Smooth muscle cell (in vitro differentiated cells): ENCODE measurements around the gene FCRL2. TPM values are rescaled to one million over a fixed set of nuclear protein-coding genes. Genes with fewer than 3 reads are reported as not detected.

ENCODE experiments used
- DNase-seq: peaks from one replicate; lab custom pipeline; 2025; ENCODE audit not compliant: unreplicated experiment; lab: John Stamatoyannopoulos, UW
- H2AFZ ChIP-seq: fragments of 200-600 bp; sonication (generic); 2 replicates; pipeline ENCODE4 v1.6.0; 2016; ENCODE audit warnings: antibody characterized with exemption, low read depth, mild to moderate bottlenecking
- H3F3A ChIP-seq: fragments of 200-600 bp; sonication (generic); 2 replicates; pipeline ENCODE4 v1.6.0; 2017; ENCODE audit warnings: antibody characterized with exemption, low read depth
- H3K27ac ChIP-seq: fragments of 200-600 bp; sonication (generic); 2 replicates; pipeline ENCODE4 v1.5.1; 2016; ENCODE audit warnings: low read depth, mild to moderate bottlenecking
- H3K27me3 ChIP-seq: fragments of 200-600 bp; sonication (generic); 2 replicates; pipeline ENCODE4 v1.6.1; 2016; ENCODE audit warnings: low read depth, mild to moderate bottlenecking
- H3K36me3 ChIP-seq: fragments of 200-600 bp; sonication (generic); 2 replicates; pipeline ENCODE4 v1.5.1; 2016; ENCODE audit warnings: low read depth
- H3K4me1 ChIP-seq: fragments of 200-600 bp; sonication (generic); 2 replicates; pipeline ENCODE4 v1.5.1; 2016; ENCODE audit warnings: low read depth
- H3K4me2 ChIP-seq: fragments of 200-600 bp; sonication (generic); 2 replicates; pipeline ENCODE4 v1.6.0; 2016; ENCODE audit warnings: mild to moderate bottlenecking
- H3K4me3 ChIP-seq: fragments of 200-600 bp; sonication (generic); 2 replicates; pipeline ENCODE4 v1.5.1; 2016; ENCODE audit warnings: mild to moderate bottlenecking
- H3K79me2 ChIP-seq: fragments of 200-600 bp; sonication (generic); 2 replicates; pipeline ENCODE4 v1.6.0; 2016; ENCODE audit warnings: low read depth, mild to moderate bottlenecking
- H3K9ac ChIP-seq: fragments of 200-600 bp; sonication (generic); 2 replicates; pipeline ENCODE4 v1.6.0; 2016; ENCODE audit warnings: low read depth
- H3K9me3 ChIP-seq: fragments of 200-600 bp; sonication (generic); replicated peaks from 2 replicates; pipeline ENCODE4 v1.5.1; 2016; ENCODE audit warnings: low read depth
- H4K20me1 ChIP-seq: fragments of 200-600 bp; sonication (generic); 2 replicates; pipeline ENCODE4 v1.6.0; 2016; ENCODE audit warnings: low read depth
- WGBS: methylation state at CpG from one replicate; pipeline ENCODE4 v1.1.7; 2016; ENCODE audit warnings: low lambda C conversion rate; 5-methylcytosine and 5-hydroxymethylcytosine counted together
- polyA plus RNA-seq: library from polyadenylated mRNA; unstranded; fragments of >200 nt; fragmentation: Nextera tagmentation; extraction: Ambion mirVana; gene quantifications from 2 replicates; pipeline ENCODE4 v1.2.1, GENCODE V29; 2016
- total RNA-seq: library from RNA; depleted of rRNA; stranded (reverse); fragments of >200 nt; gene quantifications from 2 replicates; pipeline ENCODE4 v1.2.3, GENCODE V29; 2014
- TF ChIP-seq, protein P1 (sequence below): fragments of 200-600 bp; sonication (generic); IDR thresholded peaks from 2 replicates; pipeline ENCODE4 v1.5.1; 2017; ENCODE audit warnings: borderline replicate concordance, mild to moderate bottlenecking, antibody characterized with exemption; ENCODE audit not compliant: insufficient read depth, poor library complexity, severe bottlenecking

The FCRL2 gene
- total and polyA plus RNA-seq, 2 experiments from 2014 or later, result not detected

DNA sequence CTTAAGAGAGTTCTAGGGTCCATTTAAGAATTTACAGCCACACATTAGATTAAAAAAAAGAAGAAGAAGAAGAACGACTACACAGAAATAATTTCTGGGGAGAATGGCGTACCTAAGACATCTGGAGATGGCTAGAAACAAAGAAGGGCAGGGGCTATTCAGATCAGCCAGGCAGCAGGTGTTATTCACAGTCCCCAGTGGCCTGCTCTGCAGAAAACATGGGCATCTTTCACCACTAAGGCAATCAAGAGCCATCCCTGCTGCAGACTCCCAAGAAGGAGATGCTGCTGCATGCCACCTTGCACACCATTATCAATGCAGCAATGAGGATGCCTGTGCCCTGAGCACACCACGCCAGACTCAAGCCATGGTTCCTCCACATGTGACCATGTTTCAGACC, 7.9 kb upstream of the FCRL2 start:
- no peak overlapping the region for H3K27ac ChIP-seq
- H3K4me3 ChIP-seq, result no peak overlapping the region
- no peak overlapping the region for H2AFZ ChIP-seq
- TF ChIP-seq, protein P1, sequence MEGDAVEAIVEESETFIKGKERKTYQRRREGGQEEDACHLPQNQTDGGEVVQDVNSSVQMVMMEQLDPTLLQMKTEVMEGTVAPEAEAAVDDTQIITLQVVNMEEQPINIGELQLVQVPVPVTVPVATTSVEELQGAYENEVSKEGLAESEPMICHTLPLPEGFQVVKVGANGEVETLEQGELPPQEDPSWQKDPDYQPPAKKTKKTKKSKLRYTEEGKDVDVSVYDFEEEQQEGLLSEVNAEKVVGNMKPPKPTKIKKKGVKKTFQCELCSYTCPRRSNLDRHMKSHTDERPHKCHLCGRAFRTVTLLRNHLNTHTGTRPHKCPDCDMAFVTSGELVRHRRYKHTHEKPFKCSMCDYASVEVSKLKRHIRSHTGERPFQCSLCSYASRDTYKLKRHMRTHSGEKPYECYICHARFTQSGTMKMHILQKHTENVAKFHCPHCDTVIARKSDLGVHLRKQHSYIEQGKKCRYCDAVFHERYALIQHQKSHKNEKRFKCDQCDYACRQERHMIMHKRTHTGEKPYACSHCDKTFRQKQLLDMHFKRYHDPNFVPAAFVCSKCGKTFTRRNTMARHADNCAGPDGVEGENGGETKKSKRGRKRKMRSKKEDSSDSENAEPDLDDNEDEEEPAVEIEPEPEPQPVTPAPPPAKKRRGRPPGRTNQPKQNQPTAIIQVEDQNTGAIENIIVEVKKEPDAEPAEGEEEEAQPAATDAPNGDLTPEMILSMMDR, result no peak
- no peak overlapping the region for H3K4me2 ChIP-seq
- 86% methylated on average over 3 of the region's 3 CpGs for WGBS
- H3K9me3 ChIP-seq, result no peaks in the 10 kb centered on the region
- no peak for DNase-seq
- H4K20me1 ChIP-seq, result no peaks in the 10 kb centered on the region
- no peaks in the 10 kb centered on the region for H3F3A ChIP-seq
- no peaks in the 10 kb centered on the region for H3K4me1 ChIP-seq
- no peak overlapping the region for H3K9ac ChIP-seq
- no peaks in the 10 kb centered on the region for H3K27me3 ChIP-seq
- H3K79me2 ChIP-seq, result no peaks in the 10 kb centered on the region
- no peaks in the 10 kb centered on the region for H3K36me3 ChIP-seq

DNA sequence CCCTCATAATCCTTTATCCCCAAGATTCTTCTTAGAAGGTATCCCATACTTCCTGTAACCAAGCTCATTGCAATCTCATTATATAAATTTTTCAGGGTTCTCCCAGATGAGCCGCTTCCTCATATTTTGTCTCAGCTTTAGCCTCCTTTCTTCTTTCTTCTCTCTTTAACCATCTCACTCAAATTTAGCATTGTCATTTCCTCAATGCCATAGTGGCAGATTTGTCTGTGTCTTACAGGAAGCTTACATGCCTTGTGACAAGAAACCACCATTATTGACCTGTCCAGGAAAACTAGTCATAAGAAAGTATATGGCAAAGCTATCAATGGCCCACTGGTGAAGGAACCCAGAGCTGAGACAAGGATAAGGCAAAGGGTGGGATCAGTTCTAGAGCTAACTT, 6.0 kb upstream of the FCRL2 start:
- Histone ChIP-seq H3K9ac (no peak overlapping the region), H3K9me3 (no peaks in the 10 kb centered on the region), H3K79me2 (no peaks in the 10 kb centered on the region), H3F3A (no peaks in the 10 kb centered on the region), H4K20me1 (no peaks in the 10 kb centered on the region), H3K27ac (no peak overlapping the region), H3K4me2 (no peak overlapping the region), H3K27me3 (no peaks in the 10 kb centered on the region), H2AFZ (no peak overlapping the region), H3K4me1 (no peaks in the 10 kb centered on the region), H3K4me3 (no peak overlapping the region), H3K36me3 (no peaks in the 10 kb centered on the region)
- no peak for DNase-seq
- TF ChIP-seq, protein P1, result no peak
- 100% methylated on average over 1 of the region's 1 CpG for WGBS

DNA sequence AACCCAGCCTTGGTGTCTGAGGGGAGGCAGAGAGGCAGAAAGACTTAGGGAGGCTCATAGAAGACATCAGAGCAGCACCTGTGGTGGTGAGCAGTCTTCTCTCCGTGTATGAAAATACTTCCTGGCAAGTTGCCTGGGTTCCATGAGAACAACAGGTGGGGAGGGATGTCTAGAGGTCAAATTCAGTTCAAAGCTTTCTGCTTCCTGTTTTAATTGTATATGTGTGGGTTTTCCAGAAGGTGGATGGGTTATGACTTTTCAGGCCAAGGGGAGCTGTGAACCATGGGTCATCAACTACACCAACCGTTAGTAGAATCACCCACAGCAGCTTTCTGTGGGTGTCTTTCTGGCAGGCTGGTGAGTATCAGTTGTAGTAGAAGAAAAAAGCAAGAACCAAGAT, 4.1 kb upstream of the FCRL2 start:
- Histone ChIP-seq H3K9me3 (no peaks in the 10 kb centered on the region), H3F3A (no peaks in the 10 kb centered on the region), H4K20me1 (no peaks in the 10 kb centered on the region), H3K4me2 (no peak overlapping the region), H3K36me3 (no peaks in the 10 kb centered on the region), H3K27ac (no peak overlapping the region), H3K9ac (no peak overlapping the region), H3K4me3 (no peak overlapping the region), H3K27me3 (no peaks in the 10 kb centered on the region), H3K79me2 (no peaks in the 10 kb centered on the region), H2AFZ (no peak overlapping the region), H3K4me1 (no peaks in the 10 kb centered on the region)
- 79% methylated on average over 2 of the region's 2 CpGs for WGBS
- TF ChIP-seq, protein P1, result no peak
- DNase-seq, result no peak

DNA sequence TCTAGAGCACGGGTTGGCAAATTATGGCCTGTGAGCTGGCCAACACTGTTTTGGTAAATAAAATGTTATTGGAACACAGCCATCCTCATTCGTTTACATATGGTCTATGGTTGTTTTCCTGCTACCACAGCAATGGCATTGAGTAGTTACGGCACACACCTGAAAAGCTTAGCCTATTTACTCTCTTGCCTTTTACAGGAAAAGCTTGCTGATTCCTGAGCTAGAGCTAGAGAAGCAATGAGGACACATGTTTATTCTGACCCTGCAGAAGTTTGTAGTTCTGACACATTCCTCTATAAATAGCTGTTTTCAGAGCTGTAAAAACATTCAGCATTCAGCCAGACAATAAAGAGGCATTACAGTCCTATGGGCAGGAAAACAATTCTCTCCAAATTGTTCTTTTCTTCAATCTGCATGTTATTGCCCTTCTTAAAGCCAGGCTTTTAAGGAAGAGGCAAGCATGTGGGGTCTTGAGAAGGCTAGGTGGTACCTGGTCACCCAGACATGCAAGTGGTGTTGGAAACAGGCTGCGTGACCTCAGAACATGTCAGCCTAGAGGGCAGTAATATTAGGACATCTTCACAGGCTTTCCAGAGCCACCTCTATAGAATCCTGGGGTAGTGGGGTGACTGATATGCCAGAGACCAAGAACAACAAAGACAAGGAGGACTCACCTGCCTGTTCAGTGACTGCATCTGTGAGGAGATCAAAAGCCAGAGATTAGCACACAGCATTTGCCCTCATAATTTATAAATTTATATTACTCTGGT, 1.6 kb downstream of the FCRL2 start:
- no peak overlapping the region for H3K27ac ChIP-seq
- TF ChIP-seq, protein P1, result no peak
- H2AFZ ChIP-seq, result no peak overlapping the region
- H3K9me3 ChIP-seq, result no peaks in the 10 kb centered on the region
- H3K4me3 ChIP-seq, result no peak overlapping the region
- H3F3A ChIP-seq, result no peaks in the 10 kb centered on the region
- H3K27me3 ChIP-seq, result no peaks in the 10 kb centered on the region
- no peaks in the 10 kb centered on the region for H3K79me2 ChIP-seq
- no peak for DNase-seq
- no peaks in the 10 kb centered on the region for H3K36me3 ChIP-seq
- H3K9ac ChIP-seq, result no peak overlapping the region
- H3K4me2 ChIP-seq, result no peak overlapping the region
- H3K4me1 ChIP-seq, result no peaks in the 10 kb centered on the region
- no peaks in the 10 kb centered on the region for H4K20me1 ChIP-seq
- 89% methylated on average over 4 of the region's 4 CpGs for WGBS
